NCI-H510A treated with DMSO at 0.1 percent for 48 hours (cell line): ENCODE data around the gene MAST4.

Experiments used
- DNase-seq: peaks from one replicate; lab custom pipeline; 2025; lab: John Stamatoyannopoulos, UW

MAST4 gene

DNA sequence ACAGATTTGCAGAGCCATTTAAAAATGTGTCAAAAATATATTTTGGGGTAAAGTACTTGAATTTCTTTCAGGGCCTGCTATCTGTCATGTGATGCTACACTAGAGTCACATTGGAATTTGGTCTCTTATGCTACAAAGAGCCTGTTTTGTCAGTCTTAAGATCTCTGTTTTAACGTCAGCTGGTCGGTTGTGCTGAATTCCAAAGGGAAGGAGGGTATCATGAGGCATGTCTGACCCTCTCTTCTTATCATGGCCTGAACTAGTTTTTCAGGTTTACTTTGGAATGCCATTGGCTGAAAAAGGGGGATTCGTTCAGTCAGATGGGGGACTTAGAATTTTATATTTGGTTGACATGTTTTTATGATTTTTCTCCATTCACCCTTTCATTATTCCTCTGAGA is 309.8 kb downstream of the MAST4 start:
- DNase-seq = no peak

DNA sequence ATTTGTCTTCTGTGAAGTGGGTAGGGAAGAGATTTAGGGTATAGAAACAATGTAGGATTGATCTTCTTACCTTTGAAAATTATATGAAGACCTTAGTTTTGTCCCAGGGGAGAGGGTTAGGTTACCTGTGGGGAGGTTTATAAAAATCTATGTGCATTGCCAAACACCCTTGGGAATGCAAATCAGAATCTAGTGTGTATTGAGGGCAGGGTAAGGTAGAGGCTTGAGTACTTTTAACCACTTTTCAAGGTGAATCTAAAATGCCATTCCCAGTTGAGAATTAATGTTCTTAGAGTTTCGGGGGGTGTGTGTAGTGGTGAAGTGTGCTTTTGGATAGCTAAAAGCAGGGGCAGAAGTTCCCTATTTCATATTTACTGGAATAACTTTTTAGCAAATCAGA is 312.0 kb downstream of the MAST4 start:
- DNase-seq = no peak

DNA sequence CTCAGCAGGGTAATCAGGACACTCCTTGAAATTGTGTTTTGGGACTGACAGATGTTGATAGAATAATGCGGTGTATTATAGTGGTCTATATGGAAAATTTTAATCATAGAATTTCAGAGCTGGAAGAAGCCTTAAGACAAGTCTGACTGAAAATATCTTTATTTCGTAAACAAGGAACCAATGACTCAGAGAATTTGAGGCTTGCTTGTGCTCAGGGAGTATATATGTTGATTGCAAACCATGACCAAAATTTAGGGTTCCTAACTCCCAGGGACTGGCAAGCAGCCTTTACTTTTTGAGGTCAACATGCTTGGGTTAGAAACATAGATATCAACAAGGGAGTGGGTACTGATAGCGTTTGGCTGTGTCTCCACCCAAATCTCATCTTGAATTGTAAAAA is 313.2 kb downstream of the MAST4 start:
- no peak for DNase-seq

DNA sequence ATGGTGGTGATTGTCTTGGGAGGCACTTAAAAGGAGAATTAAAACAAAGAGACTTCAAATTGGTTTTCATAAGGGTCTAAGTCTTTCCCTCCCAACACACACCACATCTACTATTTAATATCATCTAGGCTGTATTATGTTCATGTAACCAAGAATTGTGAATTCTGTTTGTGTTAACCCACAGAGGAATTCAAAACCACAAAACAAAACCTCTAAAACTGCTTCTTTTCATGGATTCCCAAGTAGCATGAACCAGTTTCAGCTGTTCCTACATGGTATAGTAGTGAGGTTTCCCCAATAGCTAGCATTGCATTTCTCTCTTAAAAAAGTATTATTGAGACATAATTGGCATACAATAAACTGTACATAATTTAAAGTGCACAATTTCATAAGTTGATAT is 316.6 kb downstream of the MAST4 start:
- DNase-seq = no peak

DNA sequence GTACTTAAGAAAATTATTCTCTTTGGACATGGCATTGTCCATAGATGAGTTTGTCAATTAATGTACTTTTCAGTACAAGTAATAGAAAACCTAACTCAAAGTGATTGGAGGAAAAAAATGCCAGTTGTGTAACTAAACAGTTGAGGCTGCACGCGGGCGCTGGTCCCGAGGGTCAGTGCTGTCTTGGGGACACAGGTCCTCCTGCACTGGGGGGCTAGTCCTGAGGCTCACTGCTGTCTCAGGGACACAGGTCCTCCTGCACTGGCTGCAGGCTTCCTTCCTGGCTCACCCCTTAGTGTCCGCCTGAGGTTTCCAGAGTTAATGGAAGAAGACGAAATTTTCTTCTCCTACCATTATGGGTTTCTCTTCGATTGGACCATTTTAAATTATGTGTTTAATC is 319.3 kb downstream of the MAST4 start:
- no peak for DNase-seq

DNA sequence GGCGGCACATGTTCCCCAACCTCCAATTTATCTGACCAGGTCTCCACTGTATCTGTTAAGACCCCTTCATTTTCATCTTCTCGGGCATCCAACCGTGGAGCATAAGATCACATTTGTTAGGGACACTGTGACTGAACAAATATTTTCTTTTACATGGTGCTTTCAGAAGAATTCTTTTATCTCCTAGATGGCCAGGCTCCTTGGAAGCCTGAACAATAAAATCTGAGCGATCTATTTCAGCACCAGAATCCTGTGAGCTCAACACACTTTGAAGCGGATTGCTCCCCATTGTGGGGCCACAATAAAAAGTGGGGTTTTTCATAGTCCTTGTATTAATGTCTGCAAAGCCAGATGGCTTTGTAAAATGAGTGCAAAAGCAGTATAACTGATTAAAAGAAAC is 326.7 kb downstream of the MAST4 start:
- no peak for DNase-seq

DNA sequence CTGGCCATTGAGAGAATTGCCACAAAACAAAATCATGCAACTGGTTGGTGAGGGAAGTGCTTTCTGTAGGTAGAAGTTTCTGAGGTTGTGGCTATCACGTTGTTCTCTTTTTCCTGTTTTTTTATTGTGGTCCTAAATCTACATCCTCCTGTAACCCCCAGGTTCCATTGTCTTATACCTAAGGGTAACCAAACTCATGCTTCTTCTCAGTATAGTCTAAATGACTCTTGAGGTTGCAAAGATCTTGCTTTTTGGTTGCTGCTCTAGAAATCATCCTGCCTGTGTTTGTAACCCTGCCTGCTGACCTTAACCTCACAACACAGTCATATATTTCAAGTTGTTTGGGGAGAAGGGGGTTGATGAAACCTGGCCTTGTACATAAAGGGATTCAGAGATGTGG is 327.3 kb downstream of the MAST4 start:
- no peak for DNase-seq

DNA sequence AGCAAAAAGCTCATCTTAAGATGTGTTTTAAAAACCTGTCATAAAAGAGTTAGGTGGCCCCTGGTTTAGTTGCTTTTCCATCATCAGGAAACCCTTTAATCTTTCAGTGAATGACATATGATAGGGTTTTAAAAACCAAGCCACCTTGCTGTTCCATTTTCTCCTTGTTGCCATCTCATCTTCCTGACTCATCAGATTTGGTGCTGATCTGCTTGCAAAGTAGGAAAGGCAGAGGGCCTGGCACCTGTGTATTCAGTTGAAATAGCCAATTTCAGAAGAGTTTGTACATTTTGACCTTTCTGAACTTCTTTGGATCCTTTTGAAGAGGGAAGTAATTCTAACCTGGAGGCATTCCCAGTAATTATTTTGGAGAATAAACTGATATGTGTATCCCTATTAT is 327.7 kb downstream of the MAST4 start:
- DNase-seq = no peak

DNA sequence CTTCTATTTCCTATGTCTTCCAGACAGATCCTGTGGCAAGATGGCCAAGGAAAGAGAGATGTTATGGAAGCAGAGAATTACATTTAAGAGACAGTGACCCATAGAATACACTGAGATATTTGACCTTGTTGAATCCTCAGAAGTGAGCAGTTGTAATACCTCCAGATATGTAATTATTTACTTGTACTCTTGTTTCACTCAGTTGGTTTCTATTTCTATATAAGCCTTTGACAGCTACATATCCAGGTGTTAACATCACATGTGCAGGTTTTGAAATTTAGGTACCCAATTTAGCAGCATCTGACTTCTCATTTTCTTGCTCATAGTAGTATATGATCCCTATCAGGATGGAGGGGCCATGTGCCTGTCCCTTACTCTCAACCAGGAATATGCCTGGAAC is 330.9 kb downstream of the MAST4 start:
- DNase-seq = no peak

DNA sequence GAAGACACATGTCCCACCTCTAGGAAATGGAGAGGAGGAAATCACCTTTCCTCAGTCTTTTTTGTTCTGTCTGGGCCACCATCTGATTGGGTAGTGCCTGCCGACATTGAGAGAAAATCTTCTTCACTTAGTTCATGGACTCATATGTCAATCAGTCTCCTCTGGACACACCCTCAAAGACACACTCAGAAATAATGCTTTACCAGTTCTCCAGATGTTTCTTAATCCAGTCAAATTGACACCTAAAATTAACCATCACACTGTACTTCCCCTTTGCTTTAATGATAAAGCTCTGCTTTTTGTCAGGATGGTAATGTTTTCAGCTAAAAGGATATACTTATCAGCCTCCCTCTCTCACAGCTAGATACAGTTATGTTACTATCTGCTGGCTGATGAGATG is 333.1 kb downstream of the MAST4 start:
- no peak for DNase-seq

DNA sequence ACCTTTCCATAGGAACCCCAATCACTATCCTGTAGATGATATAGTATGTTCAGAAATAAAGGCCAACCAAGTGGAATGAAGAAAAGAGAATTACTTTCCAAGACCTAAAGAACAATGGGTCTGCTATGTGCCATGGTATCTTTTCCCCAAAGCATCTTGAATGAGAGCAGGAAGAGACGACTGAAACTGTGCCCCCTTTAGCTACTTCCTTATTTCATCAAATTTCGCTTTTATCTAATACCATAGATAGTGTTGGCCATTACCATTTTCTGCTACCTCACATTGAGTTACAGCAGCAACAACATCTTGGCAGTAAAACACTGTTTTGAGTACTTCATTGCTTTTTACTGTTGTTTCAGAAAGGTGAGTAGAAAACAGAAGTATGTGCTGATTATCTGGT is 333.8 kb downstream of the MAST4 start:
- no peak for DNase-seq

DNA sequence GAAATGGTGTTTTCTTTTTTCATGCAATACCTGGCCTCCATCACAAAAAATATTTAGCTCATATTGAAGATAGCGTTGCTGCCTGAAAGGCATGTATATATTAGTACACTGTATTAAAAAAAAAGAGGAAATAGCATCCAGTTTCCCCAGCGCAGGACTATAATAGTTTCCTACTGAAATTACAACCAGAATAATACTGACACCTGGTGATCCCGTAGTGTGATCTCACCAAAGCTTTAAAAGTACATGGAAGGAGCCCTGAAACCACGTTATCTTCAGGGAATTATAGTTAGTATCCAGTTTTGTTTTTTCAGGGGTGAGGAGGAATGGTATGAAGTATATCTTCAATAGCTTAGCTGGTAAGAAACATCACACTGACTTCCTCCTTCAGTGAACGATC is 335.5 kb downstream of the MAST4 start:
- DNase-seq = no peak

DNA sequence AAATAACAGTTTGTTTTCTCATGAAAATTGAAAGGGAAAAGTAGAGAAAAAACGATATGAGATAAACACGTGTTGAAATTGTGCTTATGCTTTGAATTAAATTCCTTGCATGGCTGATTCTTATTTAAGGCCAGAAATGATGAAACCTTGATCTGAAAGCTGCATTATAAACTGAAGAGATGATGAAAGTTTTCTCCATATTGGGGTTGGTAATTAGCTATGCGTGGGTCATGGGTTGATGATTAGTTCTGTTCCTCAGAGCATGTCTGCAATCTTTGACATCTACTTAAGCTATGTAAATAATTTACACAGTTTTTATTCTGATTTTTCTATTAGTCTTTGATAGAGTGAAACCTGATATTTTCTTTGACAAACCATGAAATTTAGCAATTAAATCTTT is 336.3 kb downstream of the MAST4 start:
- no peak for DNase-seq

DNA sequence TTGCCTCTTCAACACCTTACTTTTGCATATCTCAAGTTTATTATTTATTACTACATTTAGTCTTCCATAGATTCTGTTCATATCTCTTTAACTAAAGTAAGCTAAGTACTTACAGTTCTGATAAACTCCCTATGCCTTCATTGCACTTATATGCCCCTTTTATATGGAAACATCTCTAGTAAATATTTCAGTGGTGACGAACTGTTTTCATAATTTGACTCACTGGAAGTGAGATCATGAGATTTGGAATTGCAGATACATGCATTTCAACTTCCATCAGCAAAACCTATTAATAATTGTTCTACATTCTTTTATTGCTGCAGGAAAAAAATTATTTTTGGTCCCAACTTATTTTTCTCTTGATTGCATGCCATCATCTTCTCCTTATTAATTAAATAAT is 336.9 kb downstream of the MAST4 start:
- DNase-seq = no peak

DNA sequence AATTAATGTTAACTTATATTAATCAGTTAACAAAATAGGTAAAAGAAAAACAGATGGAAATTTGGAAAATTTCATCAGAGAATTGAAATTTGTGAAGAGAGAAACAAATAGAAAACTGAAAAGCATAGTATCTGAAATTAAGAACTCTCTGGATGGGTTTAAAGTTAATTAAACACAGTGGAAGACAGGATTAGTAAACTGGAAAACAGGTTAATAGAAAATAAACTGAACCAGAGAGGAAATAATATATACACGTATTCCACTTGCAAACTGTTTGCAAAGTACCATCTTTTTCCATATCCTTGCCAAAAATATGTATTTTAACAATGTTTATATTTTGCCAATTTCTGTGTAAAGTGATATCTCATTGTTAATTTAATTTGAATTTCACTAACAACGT is 342.9 kb downstream of the MAST4 start:
- no peak for DNase-seq

DNA sequence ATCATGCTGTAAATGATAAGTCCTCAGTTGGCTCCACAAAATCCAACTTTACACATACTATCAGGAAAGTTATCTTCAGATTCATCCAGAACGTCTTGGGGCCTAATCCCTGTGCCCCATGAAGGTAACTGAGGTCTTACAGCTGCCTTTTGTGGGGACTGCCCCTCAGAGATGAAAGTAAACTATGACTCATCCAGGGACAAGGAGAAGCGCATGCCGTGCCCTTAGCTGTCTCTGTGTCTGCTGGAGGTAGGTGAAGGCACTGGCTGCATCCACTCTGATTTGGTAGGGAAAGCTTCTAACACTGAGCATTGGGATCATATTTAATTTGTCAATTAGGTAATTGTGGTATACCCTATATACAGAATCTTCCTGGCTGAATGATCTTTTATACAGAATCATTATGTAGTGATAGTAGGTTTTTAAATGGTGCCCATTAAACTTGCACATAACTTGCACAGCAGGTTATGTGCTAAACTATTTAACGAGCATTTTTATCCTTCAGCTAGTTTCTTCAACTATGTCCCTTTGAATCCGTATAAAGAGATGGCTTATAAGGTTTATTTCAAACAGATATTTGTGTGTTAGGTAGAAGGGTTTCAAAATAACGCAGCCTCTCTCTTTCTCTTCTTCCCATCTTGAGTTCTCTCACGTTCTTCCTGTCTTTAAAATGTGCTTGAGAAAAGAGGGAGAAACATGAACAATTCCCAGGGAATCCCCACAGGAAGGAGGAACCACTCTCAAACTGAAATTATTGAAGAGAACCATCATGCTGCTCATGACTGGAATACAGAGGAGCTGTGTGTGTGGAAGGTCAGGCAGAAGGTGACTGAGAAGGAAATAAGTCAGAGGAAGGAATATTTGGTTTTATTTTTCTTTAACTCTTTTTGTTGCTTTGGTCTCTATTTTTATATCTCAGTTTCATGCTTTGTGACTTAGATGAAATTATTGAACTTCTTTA is 349.5 kb downstream of the MAST4 start:
- no peak for DNase-seq

DNA sequence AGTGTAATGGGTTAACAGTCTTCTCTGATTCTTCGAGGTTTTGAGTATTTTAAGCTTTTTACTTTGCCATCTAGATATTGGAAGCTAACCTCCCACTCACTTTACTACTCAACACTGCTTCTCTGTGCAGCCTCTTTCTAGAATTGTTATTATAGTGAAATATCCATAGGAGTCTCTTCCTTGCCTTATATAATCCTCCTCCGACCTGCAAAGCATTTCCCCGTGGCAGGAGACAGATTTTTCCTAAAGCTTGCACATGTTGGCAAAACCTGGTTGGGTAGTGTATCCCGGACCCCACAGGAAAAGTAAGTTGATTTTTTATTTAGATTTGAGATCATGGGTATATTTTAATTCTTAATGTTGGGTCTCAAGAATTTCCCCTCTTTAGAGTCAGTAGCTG is 351.3 kb downstream of the MAST4 start:
- no peak for DNase-seq

DNA sequence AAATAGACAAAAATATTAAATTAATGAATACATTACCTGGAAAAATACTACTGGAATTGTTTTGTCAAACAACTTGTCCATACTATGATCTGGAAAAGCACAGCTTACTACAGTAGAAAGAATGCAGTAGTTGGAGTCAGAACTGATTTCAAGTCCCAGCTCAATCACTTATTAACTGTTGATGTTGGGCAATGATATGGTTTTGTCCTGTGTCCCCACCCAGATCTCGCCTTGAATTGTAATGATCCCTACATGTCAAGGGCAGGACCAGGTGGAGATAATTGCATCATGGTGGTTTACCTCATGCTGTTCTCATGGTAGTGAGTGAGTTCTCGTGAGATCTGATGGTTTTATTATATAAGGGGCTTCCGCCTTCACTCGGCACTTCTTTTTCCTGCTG is 352.9 kb downstream of the MAST4 start:
- no peak for DNase-seq

DNA sequence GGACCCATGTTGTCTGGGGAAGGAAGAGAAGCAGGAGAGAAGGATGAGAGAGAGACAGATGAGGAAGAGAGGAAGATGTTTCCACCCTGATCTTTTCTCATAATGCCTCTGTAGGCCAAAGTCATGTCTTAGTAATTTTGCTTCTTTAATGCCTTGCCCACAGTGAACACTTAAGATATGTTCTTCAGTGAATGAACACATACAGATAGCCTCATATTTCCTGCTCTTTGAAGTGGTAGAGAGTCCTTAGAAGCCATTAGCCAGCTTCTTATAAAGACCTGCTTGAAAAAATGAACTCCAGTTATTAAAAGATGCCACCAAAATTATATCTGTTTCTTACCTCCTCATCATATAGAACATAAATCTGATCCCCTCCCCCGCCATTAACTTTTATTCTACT is 356.0 kb downstream of the MAST4 start:
- DNase-seq = no peak

DNA sequence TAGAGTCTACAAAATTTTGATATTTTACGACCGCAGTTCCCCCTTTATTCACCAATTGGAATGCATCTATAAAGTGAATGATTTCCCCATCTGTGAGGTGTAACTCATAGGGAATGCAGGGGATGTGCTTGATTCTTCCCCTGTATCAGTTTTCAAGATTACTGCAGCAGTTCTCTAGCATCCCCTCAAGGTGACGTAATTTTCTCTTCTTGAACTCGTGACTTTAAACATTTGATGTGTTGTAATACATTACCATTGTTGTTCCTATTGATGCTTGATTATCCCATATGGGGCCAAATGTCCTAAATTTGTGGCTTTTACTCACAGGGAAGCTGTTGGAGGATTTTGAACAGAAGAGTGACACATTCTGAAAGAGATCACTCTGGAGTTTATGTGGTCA is 360.2 kb downstream of the MAST4 start:
- DNase-seq = no peak

DNA sequence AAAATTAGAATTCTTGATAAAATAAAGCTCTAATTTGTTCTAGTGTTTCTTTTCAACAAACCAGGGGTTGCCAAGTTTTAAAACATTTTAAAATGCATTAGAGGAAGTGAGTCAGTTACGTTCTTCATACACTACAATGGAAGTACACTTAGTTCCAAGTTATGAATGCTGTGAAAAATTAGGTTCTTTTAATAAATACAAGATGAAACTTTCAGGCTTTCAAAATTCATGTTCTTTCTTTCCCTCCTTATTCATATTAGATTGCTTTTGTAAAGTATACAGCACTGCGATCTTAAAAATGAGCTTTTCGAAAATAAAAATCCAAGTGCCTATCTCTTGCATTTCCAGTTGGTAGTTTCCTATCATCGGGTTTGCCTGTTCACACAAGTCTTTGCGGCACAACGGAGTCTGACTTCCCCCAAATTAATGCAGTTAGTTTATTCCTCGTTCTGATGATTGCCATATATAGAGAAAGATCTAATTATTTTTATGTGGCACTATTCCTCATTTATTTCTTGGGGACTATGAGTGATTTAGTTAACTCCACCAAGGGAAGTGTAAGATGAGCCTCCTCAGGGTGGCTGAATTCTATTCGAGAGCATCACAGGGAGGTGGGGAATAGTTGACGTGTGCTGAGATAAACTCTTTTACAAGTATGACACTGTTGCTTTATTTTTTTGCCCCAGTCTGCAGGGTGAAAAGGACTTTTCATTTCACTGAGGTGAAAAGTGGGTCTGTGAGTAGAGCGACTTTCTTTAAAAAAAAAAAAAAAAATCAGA is 362.2 kb downstream of the MAST4 start:
- DNase-seq = no peak

DNA sequence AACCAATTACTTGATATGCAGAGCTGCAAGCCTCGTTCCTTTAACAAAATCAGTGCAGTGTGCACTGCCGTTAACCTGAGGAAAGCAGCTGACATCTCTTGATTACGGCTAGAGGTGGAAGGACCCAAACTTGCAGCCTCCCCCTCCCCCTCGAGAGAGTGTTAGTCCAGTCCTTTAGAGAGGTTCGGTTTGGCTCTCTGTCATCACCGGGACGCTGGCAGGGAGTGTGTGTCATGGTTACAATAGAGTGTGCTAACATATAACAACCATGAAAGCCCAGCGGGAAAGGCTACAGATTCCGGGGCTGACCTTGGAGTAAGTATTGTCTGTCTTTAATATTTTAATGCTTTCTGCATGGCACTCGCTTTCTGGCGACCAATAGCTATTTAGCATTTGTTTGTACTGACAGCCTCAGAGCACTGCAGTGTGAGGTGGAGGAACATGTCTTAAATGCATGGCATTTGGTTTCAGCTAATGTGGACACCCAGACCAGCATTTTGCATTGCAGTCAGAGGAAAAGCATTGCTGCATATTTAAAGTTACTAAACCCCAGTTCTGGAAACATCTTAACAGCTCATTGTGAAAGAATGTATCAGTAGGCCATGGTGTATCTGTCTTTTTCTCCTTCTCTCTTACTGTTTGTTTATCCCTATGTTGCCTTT is 362.9 kb downstream of the MAST4 start:
- no peak for DNase-seq

DNA sequence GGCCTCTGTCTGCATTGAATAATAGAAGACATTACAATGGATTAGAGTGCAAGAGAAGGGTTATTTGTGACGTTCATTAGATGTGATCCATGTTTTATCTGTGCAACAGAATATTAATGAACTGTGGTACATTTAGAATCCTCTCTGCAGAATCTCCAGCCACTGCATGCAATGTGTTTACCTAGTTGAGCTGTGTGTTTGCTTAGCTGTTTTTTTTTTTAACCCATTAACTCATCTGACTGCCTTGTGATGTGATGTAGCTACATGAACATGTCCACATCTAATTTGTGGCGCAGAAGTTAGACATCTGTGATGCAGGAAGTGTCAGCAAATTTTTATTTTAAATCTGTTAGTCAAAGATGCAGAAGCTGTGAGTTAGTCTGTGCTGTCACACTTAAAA is 363.5 kb downstream of the MAST4 start:
- DNase-seq = peak; percentile 18
